Measurements from ENCODE around the gene GPR162. TPM values are rescaled to one million over a fixed set of nuclear protein-coding genes. Genes with fewer than 3 reads are reported as not detected.

The GPR162 gene
- total RNA-seq, 1 experiment from 2014 or later = 6.1 TPM

DNA sequence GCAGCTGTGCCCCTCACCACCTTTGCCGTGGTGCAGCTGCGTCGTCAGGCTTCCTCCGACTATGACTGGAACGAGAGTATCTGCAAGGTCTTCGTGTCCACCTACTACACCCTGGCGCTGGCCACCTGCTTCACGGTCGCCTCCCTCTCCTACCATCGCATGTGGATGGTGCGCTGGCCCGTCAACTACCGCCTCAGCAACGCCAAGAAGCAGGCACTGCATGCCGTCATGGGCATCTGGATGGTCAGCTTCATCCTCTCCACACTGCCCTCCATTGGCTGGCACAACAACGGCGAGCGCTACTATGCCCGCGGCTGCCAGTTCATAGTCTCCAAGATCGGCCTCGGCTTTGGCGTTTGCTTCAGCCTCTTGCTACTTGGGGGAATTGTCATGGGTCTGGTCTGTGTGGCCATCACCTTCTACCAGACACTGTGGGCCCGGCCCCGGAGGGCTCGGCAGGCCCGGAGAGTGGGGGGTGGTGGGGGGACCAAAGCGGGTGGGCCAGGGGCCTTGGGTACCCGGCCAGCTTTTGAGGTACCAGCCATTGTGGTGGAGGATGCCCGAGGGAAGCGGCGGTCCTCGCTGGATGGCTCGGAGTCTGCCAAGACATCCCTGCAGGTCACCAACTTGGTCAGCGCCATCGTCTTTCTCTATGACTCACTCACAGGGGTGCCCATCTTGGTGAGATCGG is 2.6 kb downstream of the GPR162 start:
- no peaks in the 10 kb centered on the region for H3K79me1 ChIP-seq (ENCODE audit: insufficient read depth, low read depth, low read length, poor library complexity, severe bottlenecking)
- no peak overlapping the region for H2AK5ac ChIP-seq (ENCODE audit: insufficient read length, low read length)
- peaks cover 3% of the 10 kb centered on the region; the same call in 1 of the 2 replicates for H3K4me1 ChIP-seq (ENCODE audit: insufficient read depth, low read length)
- no peak overlapping the region for H3K56ac ChIP-seq (ENCODE audit: insufficient read length, low read depth, low read length)
- no peak overlapping the region for H3K23ac ChIP-seq (ENCODE audit: insufficient read length, low read depth, low read length)
- peaks cover 4% of the 10 kb centered on the region for H4K20me1 ChIP-seq (ENCODE audit: control insufficient read depth, insufficient read depth, insufficient read length)
- DNase-seq = no peak
- no peak overlapping the region for H2BK20ac ChIP-seq (ENCODE audit: low read depth, low read length, poor library complexity, severe bottlenecking)
- no CpG with 5 or more reads among the region's 37 CpGs for WGBS (ENCODE audit: extremely low coverage, insufficient read length, low lambda C conversion rate)
- H3K9ac ChIP-seq (ENCODE audit: extremely low read depth, insufficient read length, low read length) = no peak overlapping the region
- H3K79me2 ChIP-seq (ENCODE audit: insufficient read depth, low read length) = no peaks in the 10 kb centered on the region
- Mint-ChIP-seq H3K36me3 (ENCODE audit: insufficient read depth in 1 of 3, low read depth in 3 of 3) (peaks cover 10 to 15% (median 12%) of the 10 kb centered on the region in 3 experiments; a peak in 6 of 7 replicates), H3K4me3 (peak overlapping the region in 1 of 2 experiments; percentile 62; a peak in 2 of 5 replicates), H3K4me1 (peaks cover 58 to 72% of the 10 kb centered on the region in 2 experiments), H3K27me3 (ENCODE audit: low read depth) (peaks cover 53% of the 10 kb centered on the region), H3K27ac (no peak overlapping the region), H3K9me3 (no peaks in the 10 kb centered on the region)
- no peak overlapping the region for H2BK15ac ChIP-seq (ENCODE audit: low read depth, low read length)
- H2BK12ac ChIP-seq (ENCODE audit: insufficient read length, low read depth, low read length) = no peak overlapping the region
- no peak overlapping the region for H4K5ac ChIP-seq (ENCODE audit: insufficient read length, low read depth, low read length)
- H3K27ac ChIP-seq (ENCODE audit: insufficient read length, low read depth, low read length) = no peak overlapping the region
- no peak overlapping the region for H3K4ac ChIP-seq (ENCODE audit: low read depth, low read length)
- no peak overlapping the region for H2BK5ac ChIP-seq (ENCODE audit: insufficient read length, low read length)
- H3K18ac ChIP-seq (ENCODE audit: insufficient read length, low read depth, low read length) = no peak overlapping the region
- no peak overlapping the region for H2AFZ ChIP-seq (ENCODE audit: low read length)
- no peak overlapping the region for H2BK120ac ChIP-seq (ENCODE audit: low read depth, low read length, poor library complexity, severe bottlenecking)
- H3K4me2 ChIP-seq (ENCODE audit: insufficient read depth, insufficient read length, low read length) = no peak overlapping the region
- no peak overlapping the region for H4K8ac ChIP-seq (replicated peaks; ENCODE audit: insufficient read length, low read depth, low read length)
- TF ChIP-seq, protein P1, sequence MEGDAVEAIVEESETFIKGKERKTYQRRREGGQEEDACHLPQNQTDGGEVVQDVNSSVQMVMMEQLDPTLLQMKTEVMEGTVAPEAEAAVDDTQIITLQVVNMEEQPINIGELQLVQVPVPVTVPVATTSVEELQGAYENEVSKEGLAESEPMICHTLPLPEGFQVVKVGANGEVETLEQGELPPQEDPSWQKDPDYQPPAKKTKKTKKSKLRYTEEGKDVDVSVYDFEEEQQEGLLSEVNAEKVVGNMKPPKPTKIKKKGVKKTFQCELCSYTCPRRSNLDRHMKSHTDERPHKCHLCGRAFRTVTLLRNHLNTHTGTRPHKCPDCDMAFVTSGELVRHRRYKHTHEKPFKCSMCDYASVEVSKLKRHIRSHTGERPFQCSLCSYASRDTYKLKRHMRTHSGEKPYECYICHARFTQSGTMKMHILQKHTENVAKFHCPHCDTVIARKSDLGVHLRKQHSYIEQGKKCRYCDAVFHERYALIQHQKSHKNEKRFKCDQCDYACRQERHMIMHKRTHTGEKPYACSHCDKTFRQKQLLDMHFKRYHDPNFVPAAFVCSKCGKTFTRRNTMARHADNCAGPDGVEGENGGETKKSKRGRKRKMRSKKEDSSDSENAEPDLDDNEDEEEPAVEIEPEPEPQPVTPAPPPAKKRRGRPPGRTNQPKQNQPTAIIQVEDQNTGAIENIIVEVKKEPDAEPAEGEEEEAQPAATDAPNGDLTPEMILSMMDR (conservative IDR thresholded peaks at IDR 0.05) = no peak
- H3K23me2 ChIP-seq (ENCODE audit: insufficient read length, low read depth, low read length, poor library complexity, severe bottlenecking) = peaks cover 16% of the 10 kb centered on the region
- H3K9me3 ChIP-seq (ENCODE audit: control insufficient read depth, low read depth, low read length) = no peaks in the 10 kb centered on the region
- H3T11ph ChIP-seq (ENCODE audit: low read length) = no peak overlapping the region
- no peak overlapping the region for H3K14ac ChIP-seq (ENCODE audit: insufficient read depth, low read length)
- peaks cover 4% of the 10 kb centered on the region; the same call in 1 of the 2 replicates for H3K27me3 ChIP-seq (ENCODE audit: insufficient read depth, low read length)
- H4K91ac ChIP-seq (ENCODE audit: insufficient read length, low read depth, low read length) = no peak overlapping the region
